Putamen (tissue), 1 donor: ENCODE data around the gene EXOSC10.
"Not testable (repeated sequence)": the region's sequence is repeated elsewhere in the genome, so short reads cannot be mapped to it uniquely, and the experiment has no call there.

Experiments used
- DNase-seq: peaks from one replicate; pipeline ENCODE4 v3.0.0-alpha.2; 2016; ENCODE audit warnings: low spot score

Gene EXOSC10

DNA sequence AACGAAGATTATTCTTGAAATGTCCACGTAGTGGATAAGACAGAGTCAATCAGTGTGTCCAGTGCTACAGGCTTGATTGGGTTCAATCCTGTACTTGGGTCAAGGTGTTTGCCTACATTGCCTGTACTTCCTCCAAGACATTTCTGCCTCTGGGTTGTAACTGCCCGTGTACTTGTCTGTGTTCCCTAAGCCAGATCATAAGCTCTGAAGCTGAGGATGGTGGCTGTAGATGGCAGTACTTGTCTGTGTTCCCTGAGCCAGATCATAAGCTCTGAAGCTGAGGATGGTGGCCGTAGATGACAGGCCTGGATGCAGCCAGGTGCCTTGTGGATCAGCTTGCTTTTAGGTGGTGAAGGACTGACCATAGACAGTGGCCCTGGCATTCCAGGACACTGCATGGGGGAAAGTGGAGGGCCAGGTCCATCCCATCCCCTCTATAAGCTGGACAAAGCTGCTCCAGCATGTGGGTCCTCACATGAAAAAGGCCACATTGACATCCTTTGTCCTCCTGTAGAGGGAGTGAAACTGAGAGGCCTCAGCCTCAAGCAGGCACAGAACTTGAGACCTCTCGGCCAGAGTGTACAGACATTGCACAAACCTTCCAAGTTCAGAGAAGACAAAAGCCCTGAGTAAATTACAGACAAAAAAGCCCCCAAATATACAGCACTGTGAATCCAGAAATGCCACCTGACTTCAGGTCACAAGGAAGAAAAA, 37.9 kb downstream of the EXOSC10 start:
- no peak for DNase-seq

- peak; percentile 92 for DNase-seq
These were observed 39.5 kb downstream of the EXOSC10 start, which contains the start of gene SRM for GRCh38 chr1:11059968-11060830. TSS of gene SRM (minus strand) at chr1:11060018. CDS start at chr1:11059943, 75 bp downstream.

- DNase-seq, result no peak
These were observed 40.3 kb downstream of the EXOSC10 start for GRCh38 chr1:11059155-11059967.

DNA sequence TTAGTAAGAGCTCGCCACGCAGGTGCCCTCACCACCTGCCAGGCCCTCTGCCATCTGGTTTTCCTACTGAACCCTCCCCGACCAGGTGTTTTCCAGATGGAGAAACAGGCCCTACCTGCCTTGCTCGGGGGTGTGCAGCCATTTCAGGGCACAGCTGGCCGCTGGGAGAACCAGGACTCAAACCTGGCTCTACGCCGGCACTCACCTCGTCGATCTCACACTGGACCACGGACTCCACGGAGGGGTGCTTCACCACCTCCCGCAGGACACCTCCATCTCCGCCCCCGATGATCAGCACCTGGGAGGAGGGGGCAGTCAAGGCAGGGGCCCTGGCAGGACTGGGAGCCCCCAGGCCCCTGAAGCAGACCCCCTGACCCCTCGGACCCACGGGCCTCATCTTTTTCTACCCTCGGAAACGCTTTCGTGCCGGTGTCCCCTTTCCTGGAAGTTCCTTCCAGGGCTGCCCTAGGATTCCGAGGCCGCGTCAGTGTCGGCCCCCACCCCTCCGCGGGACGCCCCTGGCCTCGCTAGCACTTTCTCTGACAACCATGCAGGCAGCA, 41.0 kb downstream of the EXOSC10 start:
- no peak for DNase-seq

GRCh38 chr1:11058026-11058425, 41.6 kb downstream of the EXOSC10 start:
- DNase-seq, result no peak

DNA sequence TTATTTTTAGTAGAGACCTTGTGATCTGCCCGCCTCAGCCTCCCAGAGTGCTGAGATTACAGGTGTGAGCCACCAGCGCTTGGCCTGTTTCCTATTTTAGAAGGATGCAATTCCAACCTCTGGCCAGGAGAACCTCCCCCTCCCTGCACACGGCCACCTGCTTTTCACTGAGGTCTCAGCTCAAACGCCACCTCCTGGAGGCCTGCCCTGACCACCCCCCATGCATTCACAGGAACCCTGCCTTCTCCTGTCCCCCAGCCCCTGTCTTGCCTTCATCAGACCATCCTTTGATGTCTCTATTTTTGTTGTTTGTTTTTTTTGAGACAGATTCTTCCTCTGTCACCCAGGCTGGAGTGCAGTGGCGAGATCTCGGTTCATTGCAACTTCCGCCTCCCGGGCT, 42.2 kb downstream of the EXOSC10 start:
- no peak for DNase-seq

- no peak for DNase-seq
These were observed 43.2 kb downstream of the EXOSC10 start for GRCh38 chr1:11056504-11056903.

DNA sequence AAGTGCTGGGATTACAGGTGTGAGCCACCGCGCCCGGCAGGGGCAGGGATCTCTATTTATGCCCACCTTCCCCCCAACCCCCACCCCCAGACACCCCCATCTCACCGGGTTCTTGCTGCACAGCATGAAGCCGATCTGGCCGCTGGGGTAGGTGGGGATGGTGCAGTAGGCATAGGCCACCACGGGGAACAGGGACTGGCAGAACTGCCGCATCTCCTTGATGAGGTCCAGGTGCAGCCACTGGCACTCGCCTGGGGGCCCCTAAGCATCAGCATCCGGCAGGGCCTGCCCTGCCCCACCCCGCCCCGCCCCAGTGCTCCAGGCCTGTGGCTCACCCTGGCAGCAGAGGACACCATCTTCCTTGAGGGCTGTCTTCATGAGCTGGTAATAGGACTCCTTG, 44.0 kb downstream of the EXOSC10 start:
- no peak for DNase-seq

DNA sequence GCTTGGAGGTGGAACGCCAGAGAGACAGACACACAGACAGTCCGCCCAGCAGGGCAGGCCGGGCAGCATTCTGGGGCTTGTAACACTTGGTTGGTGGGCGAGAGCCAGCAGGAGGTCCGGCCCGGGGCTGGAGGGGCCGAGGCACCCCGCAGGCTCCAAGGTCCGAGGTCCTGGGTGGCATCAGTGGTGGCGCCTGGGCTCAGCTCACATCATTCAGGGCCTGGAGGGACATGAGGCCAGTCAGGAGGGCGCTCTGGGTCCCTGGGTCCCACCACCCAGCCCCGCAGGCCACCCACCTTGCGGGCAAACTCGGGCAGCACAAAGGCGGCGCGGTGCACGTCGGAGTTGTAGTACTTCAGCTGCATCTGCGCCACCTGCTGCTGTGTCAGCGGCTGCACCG, 45.0 kb downstream of the EXOSC10 start:
- DNase-seq, result no peak

GRCh38 chr1:11054181-11054580, 45.5 kb downstream of the EXOSC10 start:
- no peak for DNase-seq

GRCh38 chr1:11053758-11054137, 45.9 kb downstream of the EXOSC10 start:
- no peak for DNase-seq

- DNase-seq, result no peak
These were observed 46.6 kb downstream of the EXOSC10 start for GRCh38 chr1:11052839-11053757.

DNA sequence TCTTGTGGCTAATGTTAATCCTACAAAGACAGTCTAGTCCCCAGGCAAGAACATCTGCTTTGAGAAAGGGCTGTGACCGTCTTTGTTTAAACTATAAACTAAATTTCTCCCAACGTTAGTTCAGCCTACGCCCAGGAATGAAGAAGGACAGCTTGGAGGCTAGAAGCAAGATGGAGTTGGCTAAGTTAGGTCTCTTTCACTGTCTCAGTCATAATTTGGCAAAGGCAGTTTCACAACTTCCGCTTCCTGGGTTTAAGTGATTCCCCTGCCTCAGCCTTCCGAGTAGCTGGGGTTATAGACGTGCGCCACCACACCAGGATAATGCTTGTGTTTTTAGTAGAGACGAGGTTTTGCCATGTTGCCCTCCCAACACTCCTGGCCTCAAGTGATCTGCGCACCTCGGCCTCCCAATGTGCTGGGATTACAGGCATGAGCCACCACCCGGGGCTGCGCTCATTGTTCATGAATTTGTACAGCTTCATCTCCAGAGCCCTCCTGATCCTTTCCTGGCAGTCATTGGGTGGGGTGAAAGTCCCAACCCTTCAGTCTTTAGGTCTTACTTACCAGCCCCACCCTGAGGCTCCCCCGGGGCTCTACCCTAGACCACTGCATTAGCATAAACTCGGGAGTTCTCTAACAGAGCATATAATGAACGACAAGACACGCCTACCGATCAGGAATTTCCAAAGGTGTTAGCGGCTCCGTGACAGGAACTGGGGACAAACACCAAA, 47.7 kb downstream of the EXOSC10 start:
- no peak for DNase-seq

- not testable (repeated sequence) for DNase-seq
These were observed 48.5 kb downstream of the EXOSC10 start for GRCh38 chr1:11051121-11051520.

DNA sequence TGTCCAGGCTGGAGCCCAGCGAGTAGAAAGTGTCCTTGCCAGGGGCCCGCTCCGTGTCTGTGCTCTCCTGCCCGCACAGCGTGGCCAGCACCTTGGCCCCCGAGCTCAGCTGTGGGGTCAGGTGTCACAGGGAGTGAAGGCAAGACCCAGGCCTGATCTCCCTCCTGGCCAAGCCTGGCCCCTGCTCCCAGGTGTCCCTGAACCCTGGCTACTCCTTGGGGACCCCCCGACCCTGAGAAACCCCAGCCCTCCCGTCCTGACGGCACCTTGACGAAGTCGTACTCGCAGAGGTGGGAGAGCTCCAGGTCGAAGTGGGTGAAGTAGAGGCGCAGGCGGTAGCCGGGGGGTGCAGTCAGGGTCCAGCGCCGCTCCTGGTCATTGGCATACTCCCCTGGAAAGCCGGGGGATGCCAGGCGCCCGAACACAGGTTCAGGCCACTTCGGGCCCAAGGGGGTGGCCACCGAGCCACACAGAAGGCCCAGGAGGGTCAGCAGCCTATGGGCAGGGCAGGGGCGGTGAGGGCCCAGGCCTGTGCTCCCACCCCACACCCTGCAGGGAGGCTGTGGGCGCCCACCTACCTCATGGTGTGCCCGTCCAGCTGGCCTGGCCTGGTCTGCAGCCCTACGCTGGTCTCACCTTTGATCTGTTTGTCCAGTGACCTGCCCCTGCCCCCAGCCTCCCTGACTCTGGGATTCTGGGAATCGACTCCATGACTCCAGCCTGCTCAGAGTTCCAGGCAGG, 52.9 kb downstream of the EXOSC10 start, which contains the start of gene MASP2:
TSS of gene MASP2 (minus strand) at position 615 of the 741 bp plus-strand sequence. CDS start at position 583, 32 bp downstream.
- DNase-seq, result no peak

DNA sequence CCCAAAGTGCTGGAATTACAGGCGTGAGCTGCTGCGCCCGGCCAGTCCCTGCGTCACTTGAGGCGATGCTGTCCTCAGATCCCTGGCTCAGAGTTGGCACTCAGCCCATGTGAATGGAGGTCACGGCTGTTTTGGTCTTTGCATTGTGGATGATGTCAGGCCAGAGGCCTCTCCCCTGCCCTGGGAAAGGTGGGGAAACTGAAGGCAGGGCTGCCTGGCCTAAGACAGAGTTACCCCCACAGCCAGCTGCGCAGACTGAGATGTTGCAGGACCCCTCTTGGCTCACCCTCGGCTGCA, 53.5 kb downstream of the EXOSC10 start:
- no peak for DNase-seq

- DNase-seq, result no peak
These were observed 54.0 kb downstream of the EXOSC10 start for GRCh38 chr1:11045428-11046269.

DNA sequence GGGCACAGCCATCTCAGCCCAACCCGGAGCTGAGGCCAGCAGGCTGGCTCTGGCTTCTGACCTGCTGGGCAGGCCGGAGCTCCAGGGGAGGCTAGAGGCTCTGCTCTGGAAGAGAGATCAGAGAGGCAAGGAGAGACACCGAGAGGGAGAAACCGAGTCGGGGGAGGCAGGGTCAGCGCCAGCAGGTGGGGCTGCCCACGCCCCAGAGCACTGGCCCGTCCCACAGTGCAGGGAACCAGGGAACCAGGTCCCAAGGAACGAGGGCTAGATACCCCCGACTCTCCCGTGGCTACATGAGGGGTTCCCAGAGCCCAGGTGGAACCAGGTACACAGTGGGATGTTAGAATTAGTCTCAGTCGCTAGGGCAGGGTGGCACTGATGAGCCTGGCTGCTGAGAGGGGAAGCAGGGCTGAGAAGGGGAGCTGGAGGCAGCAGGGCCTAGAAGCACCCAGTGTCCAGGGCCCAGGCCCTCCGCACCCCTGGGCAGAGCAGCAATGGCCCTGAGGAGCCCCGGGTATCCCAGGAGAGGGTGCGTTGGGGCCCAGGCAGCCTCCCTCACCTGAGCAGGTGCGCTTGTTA, 54.7 kb downstream of the EXOSC10 start:
- DNase-seq, result no peak
